Suprapubic skin (tissue), 3 donors: ENCODE data around the gene IRAK1.

Source experiments
- CTCF ChIP-seq, 2 donors: fragments of 200-600 bp in 1 of 2; fragments of 450-650 bp in 1 of 2; sonication (generic) in 1 of 2; IDR thresholded peaks; one replicate each; pipeline ENCODE4 v1.5.1; 2016 to 2019; ENCODE audit warnings: antibody characterized with exemption in 2 of 2, mild to moderate bottlenecking in 1 of 2, moderate library complexity in 1 of 2
- POLR2A ChIP-seq, 2 donors: fragments of 450-650 bp; IDR thresholded peaks; one replicate each; pipeline ENCODE4 v1.6.1; 2017; ENCODE audit warnings: antibody characterized with exemption in 2 of 2, mild to moderate bottlenecking in 2 of 2, moderate library complexity in 2 of 2

- TF ChIP-seq POLR2A (IDR thresholded peaks at IDR 0.05) (no peak), CTCF (IDR thresholded peaks at IDR 0.05) (no peak)
Observed at GRCh38 chrX:153991013-153991580, 28.6 kb downstream of the IRAK1 start.
